ENCODE results near the gene ACTL10.

The ACTL10 gene

GRCh38 chr20:33687370-33687915, 20.7 kb downstream of the ACTL10 start:
- H3K4ac ChIP-seq (ENCODE audit: low read depth, low read length), result no peak overlapping the region
- H3K23ac ChIP-seq (ENCODE audit: low read length), result no peak overlapping the region
- H3K9me3 ChIP-seq (ENCODE audit: insufficient read depth, low read depth, low read length), result no peaks in the 10 kb centered on the region
- H3K79me1 ChIP-seq (ENCODE audit: low read length), result no peaks in the 10 kb centered on the region
- no peak overlapping the region for H3K27ac ChIP-seq (ENCODE audit: low read depth, low read length)
- no peak overlapping the region for H3K4me3 ChIP-seq (ENCODE audit: low read depth, low read length)
- H3K18ac ChIP-seq (ENCODE audit: low read length), result no peak overlapping the region
- H3K4me1 ChIP-seq (ENCODE audit: control insufficient read depth in 1 of 2, insufficient read depth in 2 of 2, low read length in 2 of 2), result peaks cover 8 to 14% of the 10 kb centered on the region in 2 experiments
- H4K91ac ChIP-seq (ENCODE audit: low read depth, low read length), result no peak overlapping the region
- H3K36me3 ChIP-seq (ENCODE audit: control insufficient read depth in 1 of 2, insufficient read depth in 2 of 2, low read length in 2 of 2), result no peaks in the 10 kb centered on the region
- no peak overlapping the region for H2AFZ ChIP-seq (ENCODE audit: insufficient read depth, low read length, poor library complexity)
- H4K8ac ChIP-seq (ENCODE audit: low read depth, low read length), result no peak overlapping the region
- H2BK12ac ChIP-seq (ENCODE audit: low read length), result no peak overlapping the region
- no peak overlapping the region for H4K12ac ChIP-seq (ENCODE audit: low read depth, low read length)
- H3K27me3 ChIP-seq (ENCODE audit: insufficient read depth, low read length), result no peaks in the 10 kb centered on the region
- no peak overlapping the region for H2AK5ac ChIP-seq (ENCODE audit: low read length)
- peaks cover 2% of the 10 kb centered on the region for H3K79me2 ChIP-seq (ENCODE audit: control insufficient read depth, insufficient read depth, low read length, poor library complexity)
- no peak overlapping the region for H3K4me2 ChIP-seq (ENCODE audit: low read length)
- no peak overlapping the region for H3K9ac ChIP-seq (ENCODE audit: low read length)
- H3K14ac ChIP-seq (ENCODE audit: low read length), result no peak overlapping the region
- H2BK120ac ChIP-seq (ENCODE audit: insufficient read depth, low read length, poor library complexity), result no peak overlapping the region
- no CpG with 5 or more reads among the region's 8 CpGs for WGBS (ENCODE audit: extremely low coverage, insufficient coverage, insufficient read length)
- H2BK5ac ChIP-seq (ENCODE audit: low read depth, low read length, poor library complexity), result no peak overlapping the region
- DNase-seq, result no peak

GRCh38 chr20:33687993-33688937, 21.5 kb downstream of the ACTL10 start:
- H3K4ac ChIP-seq (ENCODE audit: low read depth, low read length), result no peak overlapping the region
- H3K79me1 ChIP-seq (ENCODE audit: low read length), result no peaks in the 10 kb centered on the region
- H3K36me3 ChIP-seq (ENCODE audit: control insufficient read depth in 1 of 2, insufficient read depth in 2 of 2, low read length in 2 of 2), result no peaks in the 10 kb centered on the region
- no peak overlapping the region for H3K14ac ChIP-seq (ENCODE audit: low read length)
- no peak overlapping the region for H4K12ac ChIP-seq (ENCODE audit: low read depth, low read length)
- H3K27ac ChIP-seq (ENCODE audit: low read depth, low read length), result no peak overlapping the region
- no peaks in the 10 kb centered on the region for H3K9me3 ChIP-seq (ENCODE audit: insufficient read depth, low read depth, low read length)
- no peak overlapping the region for H2AFZ ChIP-seq (ENCODE audit: insufficient read depth, low read length, poor library complexity)
- H4K91ac ChIP-seq (ENCODE audit: low read depth, low read length), result no peak overlapping the region
- H2BK120ac ChIP-seq (ENCODE audit: insufficient read depth, low read length, poor library complexity), result no peak overlapping the region
- H2BK5ac ChIP-seq (ENCODE audit: low read depth, low read length, poor library complexity), result no peak overlapping the region
- no peak overlapping the region for H2AK5ac ChIP-seq (ENCODE audit: low read length)
- H3K4me1 ChIP-seq (ENCODE audit: control insufficient read depth in 1 of 2, insufficient read depth in 2 of 2, low read length in 2 of 2), result peaks cover 8 to 14% of the 10 kb centered on the region in 2 experiments
- DNase-seq, result no peak
- no peaks in the 10 kb centered on the region for H3K27me3 ChIP-seq (ENCODE audit: insufficient read depth, low read length)
- no peak overlapping the region for H3K4me2 ChIP-seq (ENCODE audit: low read length)
- no peak overlapping the region for H3K4me3 ChIP-seq (ENCODE audit: low read depth, low read length)
- H3K18ac ChIP-seq (ENCODE audit: low read length), result no peak overlapping the region
- no peak overlapping the region for H3K23ac ChIP-seq (ENCODE audit: low read length)
- H4K8ac ChIP-seq (ENCODE audit: low read depth, low read length), result no peak overlapping the region
- H3K79me2 ChIP-seq (ENCODE audit: control insufficient read depth, insufficient read depth, low read length, poor library complexity), result peaks cover 2% of the 10 kb centered on the region
- WGBS (ENCODE audit: extremely low coverage, insufficient coverage, insufficient read length), result no CpG with 5 or more reads among the region's 3 CpGs
- no peak overlapping the region for H2BK12ac ChIP-seq (ENCODE audit: low read length)
- no peak overlapping the region for H3K9ac ChIP-seq (ENCODE audit: low read length)

- no peak overlapping the region for H3K4me2 ChIP-seq (ENCODE audit: low read length)
- no CpG with 5 or more reads among the region's 3 CpGs for WGBS (ENCODE audit: extremely low coverage, insufficient coverage, insufficient read length)
- no peak overlapping the region for H2BK12ac ChIP-seq (ENCODE audit: low read length)
- H3K9me3 ChIP-seq (ENCODE audit: insufficient read depth, low read depth, low read length), result no peaks in the 10 kb centered on the region
- H4K12ac ChIP-seq (ENCODE audit: low read depth, low read length), result no peak overlapping the region
- H3K79me1 ChIP-seq (ENCODE audit: low read length), result no peaks in the 10 kb centered on the region
- no peak overlapping the region for H3K4ac ChIP-seq (ENCODE audit: low read depth, low read length)
- no peak overlapping the region for H2BK120ac ChIP-seq (ENCODE audit: insufficient read depth, low read length, poor library complexity)
- no peak overlapping the region for H4K8ac ChIP-seq (ENCODE audit: low read depth, low read length)
- no peaks in the 10 kb centered on the region for H3K36me3 ChIP-seq (ENCODE audit: control insufficient read depth in 1 of 2, insufficient read depth in 2 of 2, low read length in 2 of 2)
- no peak overlapping the region for H3K27ac ChIP-seq (ENCODE audit: low read depth, low read length)
- H3K18ac ChIP-seq (ENCODE audit: low read length), result no peak overlapping the region
- DNase-seq, result no peak
- H2BK5ac ChIP-seq (ENCODE audit: low read depth, low read length, poor library complexity), result no peak overlapping the region
- no peak overlapping the region for H3K23ac ChIP-seq (ENCODE audit: low read length)
- no peak overlapping the region for H3K9ac ChIP-seq (ENCODE audit: low read length)
- no peak overlapping the region for H3K14ac ChIP-seq (ENCODE audit: low read length)
- H2AK5ac ChIP-seq (ENCODE audit: low read length), result no peak overlapping the region
- peaks cover 8 to 14% of the 10 kb centered on the region in 2 experiments for H3K4me1 ChIP-seq (ENCODE audit: control insufficient read depth in 1 of 2, insufficient read depth in 2 of 2, low read length in 2 of 2)
- peaks cover 2% of the 10 kb centered on the region for H3K79me2 ChIP-seq (ENCODE audit: control insufficient read depth, insufficient read depth, low read length, poor library complexity)
- no peak overlapping the region for H4K91ac ChIP-seq (ENCODE audit: low read depth, low read length)
- no peaks in the 10 kb centered on the region for H3K27me3 ChIP-seq (ENCODE audit: insufficient read depth, low read length)
- H2AFZ ChIP-seq (ENCODE audit: insufficient read depth, low read length, poor library complexity), result no peak overlapping the region
- no peak overlapping the region for H3K4me3 ChIP-seq (ENCODE audit: low read depth, low read length)
Observed at GRCh38 chr20:33688938-33689424, 22.2 kb downstream of the ACTL10 start.

- no peak for DNase-seq
- no peak overlapping the region for H3K9ac ChIP-seq (ENCODE audit: low read length)
Observed at GRCh38 chr20:33689493-33689892, 22.8 kb downstream of the ACTL10 start.

More at GRCh38 chr20:33689493-33689892, 22.8 kb downstream of the ACTL10 start:
- Histone ChIP-seq H3K18ac (ENCODE audit: low read length) (no peak overlapping the region), H3K4me1 (ENCODE audit: control insufficient read depth in 1 of 2, insufficient read depth in 2 of 2, low read length in 2 of 2) (peaks cover 8 to 14% of the 10 kb centered on the region in 2 experiments), H2AFZ (ENCODE audit: insufficient read depth, low read length, poor library complexity) (no peak overlapping the region), H3K4me3 (ENCODE audit: low read depth, low read length) (no peak overlapping the region), H2BK5ac (ENCODE audit: low read depth, low read length, poor library complexity) (no peak overlapping the region), H3K36me3 (ENCODE audit: control insufficient read depth in 1 of 2, insufficient read depth in 2 of 2, low read length in 2 of 2) (no peaks in the 10 kb centered on the region), H4K8ac (ENCODE audit: low read depth, low read length) (no peak overlapping the region), H3K27me3 (ENCODE audit: insufficient read depth, low read length) (no peaks in the 10 kb centered on the region), H3K4me2 (ENCODE audit: low read length) (no peak overlapping the region), H3K27ac (ENCODE audit: low read depth, low read length) (no peak overlapping the region), H3K9me3 (ENCODE audit: insufficient read depth, low read depth, low read length) (no peaks in the 10 kb centered on the region), H3K23ac (ENCODE audit: low read length) (no peak overlapping the region), H4K12ac (ENCODE audit: low read depth, low read length) (no peak overlapping the region), H3K79me1 (ENCODE audit: low read length) (no peaks in the 10 kb centered on the region), H3K14ac (ENCODE audit: low read length) (no peak overlapping the region), H2BK120ac (ENCODE audit: insufficient read depth, low read length, poor library complexity) (no peak overlapping the region), H2BK12ac (ENCODE audit: low read length) (no peak overlapping the region), H2AK5ac (ENCODE audit: low read length) (no peak overlapping the region), H3K4ac (ENCODE audit: low read depth, low read length) (no peak overlapping the region), H4K91ac (ENCODE audit: low read depth, low read length) (no peak overlapping the region), H3K79me2 (ENCODE audit: control insufficient read depth, insufficient read depth, low read length, poor library complexity) (peaks cover 2% of the 10 kb centered on the region)
- no CpG with 5 or more reads among the region's 1 CpG for WGBS (ENCODE audit: extremely low coverage, insufficient coverage, insufficient read length)
